HL-60/S4 treated with retinoic acid at 250 ng/mL for 4 days and 3 days (cell line): Measurements from ENCODE around the gene ARHGAP15.

ENCODE experiments used
- in situ Hi-C: fragments of 300-500 bp; cut with MboI; formaldehyde crosslinking; loops from 2 replicates; pipeline ENCODE4 v1.7.0; 2022; ENCODE audit warnings: low sequenced_read_pairs

ARHGAP15 gene

DNA sequence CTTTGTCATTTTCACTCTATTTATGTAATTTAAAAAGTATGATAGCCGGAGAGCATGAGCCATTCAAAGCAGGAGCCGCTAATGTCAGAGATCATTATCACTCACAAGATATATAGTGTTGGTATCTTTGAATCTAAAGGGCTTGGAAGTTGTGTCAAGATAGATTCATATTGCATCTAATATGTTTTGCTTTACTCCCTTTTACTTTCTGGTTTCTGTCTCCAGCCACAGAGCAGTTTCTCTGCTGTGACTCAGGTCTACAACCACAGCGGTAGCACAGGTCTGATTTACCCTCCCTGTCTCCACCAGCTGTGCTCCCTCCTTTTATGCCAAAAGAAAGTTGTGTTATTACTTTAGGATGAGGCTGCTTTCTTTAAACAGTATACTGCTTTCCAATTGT is 424.0 kb downstream of the ARHGAP15 start:
- in situ Hi-C loops, result no loop called here

GRCh38 chr2:143558665-143559064 is 429.4 kb downstream of the ARHGAP15 start:
- in situ Hi-C loops, result no loop called here

DNA sequence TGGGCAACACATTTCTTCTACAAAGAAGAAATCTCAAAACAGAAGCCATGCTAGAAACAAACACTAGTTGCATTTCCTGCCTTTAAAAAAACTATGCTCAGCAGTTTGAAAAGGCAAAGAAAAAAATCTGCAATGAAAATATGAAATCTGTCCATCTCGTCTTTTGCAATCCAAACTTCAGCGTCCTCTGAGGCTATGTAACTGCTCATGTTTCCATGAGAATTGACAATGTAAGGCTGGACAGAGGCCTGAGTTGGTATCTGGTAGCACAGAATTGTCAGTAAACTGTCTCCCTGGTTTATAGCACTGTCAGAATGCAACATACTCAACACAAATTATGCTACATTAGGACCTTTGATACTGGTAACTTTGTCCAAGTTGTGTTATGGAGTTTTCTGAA is 429.9 kb downstream of the ARHGAP15 start:
- in situ Hi-C loops, result no loop called here

GRCh38 chr2:143560724-143561123 is 431.5 kb downstream of the ARHGAP15 start:
- in situ Hi-C loops, result no loop called here

- in situ Hi-C loops, result no loop called here
Observed at GRCh38 chr2:143564419-143564818, 435.2 kb downstream of the ARHGAP15 start.

GRCh38 chr2:143571747-143572146 is 442.5 kb downstream of the ARHGAP15 start:
- in situ Hi-C loops, result no loop called here

- in situ Hi-C loops, result no loop called here
Observed at GRCh38 chr2:143572421-143572820, 443.2 kb downstream of the ARHGAP15 start.

- in situ Hi-C loops, result no loop called here
Observed at GRCh38 chr2:143574069-143574468, 444.9 kb downstream of the ARHGAP15 start.

GRCh38 chr2:143575340-143575739 is 446.1 kb downstream of the ARHGAP15 start:
- in situ Hi-C loops, result no loop called here

DNA sequence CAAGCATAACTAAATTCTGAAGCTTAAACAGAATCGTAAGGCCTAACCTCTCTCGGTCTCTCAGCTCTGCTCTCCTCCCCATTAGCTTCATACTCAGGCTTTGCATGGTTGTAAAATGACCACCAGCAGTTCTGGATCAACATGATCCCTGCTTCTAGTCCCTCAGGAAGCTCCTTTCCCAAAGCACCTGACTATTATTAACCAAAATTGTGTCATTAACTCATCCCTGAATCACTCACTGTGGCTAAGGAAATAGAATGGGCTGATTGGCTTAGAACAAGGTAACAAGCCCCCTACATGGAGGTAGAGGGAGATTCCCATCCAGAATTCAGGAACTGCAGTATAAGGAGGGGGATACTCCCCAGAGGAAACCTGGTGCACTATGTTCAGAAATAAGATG is 448.3 kb downstream of the ARHGAP15 start:
- in situ Hi-C loops, result no loop called here

DNA sequence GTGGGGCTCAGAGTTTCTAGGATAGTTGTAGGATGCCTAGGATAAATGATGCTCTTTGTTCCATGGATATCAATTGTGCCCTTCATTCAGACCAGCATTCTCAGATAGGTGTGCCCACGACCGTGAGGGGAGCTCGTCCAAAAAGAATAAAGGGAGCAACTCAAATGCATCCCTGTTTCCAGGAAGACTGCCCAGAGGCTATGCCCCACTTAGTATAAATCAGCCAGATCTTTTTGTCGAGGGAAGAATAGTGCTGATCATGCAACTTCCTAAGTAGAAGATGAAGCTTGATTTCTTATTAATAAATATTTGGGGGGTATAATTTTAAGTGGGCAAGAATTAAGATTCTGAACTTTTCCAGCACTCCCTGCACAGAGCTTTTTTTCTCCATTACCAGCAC is 450.2 kb downstream of the ARHGAP15 start:
- in situ Hi-C loops, result no loop called here

GRCh38 chr2:143581134-143581533 is 451.9 kb downstream of the ARHGAP15 start:
- in situ Hi-C loops, result no loop called here

DNA sequence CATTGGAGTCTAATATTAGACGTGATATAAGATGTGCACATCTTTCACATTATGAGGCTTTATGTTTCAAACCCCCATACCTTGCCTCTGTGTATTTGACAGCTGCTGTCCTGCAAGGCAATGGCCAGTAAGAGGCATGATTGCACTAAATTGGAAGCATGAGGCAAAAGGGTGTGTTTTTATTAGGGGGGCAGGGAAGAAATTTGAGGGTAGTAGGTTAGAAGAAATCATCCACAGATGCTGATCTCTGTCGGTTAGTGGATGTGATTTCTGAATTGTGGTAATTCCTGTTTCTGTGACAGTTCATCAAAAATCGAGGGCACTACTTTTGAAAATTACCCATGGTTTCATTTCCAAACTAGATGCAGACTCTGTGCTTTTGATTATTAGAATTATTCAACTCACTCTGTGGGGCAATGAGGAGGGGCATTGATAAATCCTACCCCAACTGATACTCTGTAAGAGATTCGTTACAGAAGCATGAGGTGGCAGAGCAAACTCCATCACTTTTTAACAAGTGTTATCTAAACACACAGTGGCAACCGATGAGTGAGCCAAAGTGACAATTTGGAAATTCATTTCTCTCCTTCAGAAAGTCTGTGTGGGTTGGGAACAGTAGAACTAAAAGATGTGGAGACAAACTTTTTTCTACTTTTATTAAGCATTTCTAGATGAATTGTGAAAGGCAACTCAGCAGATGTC is 453.0 kb downstream of the ARHGAP15 start:
- in situ Hi-C loops, result no loop called here

GRCh38 chr2:143584936-143585335 is 455.7 kb downstream of the ARHGAP15 start:
- in situ Hi-C loops, result no loop called here

- in situ Hi-C loops, result no loop called here
Observed at GRCh38 chr2:143586119-143586518, 456.9 kb downstream of the ARHGAP15 start.

GRCh38 chr2:143588746-143589145 is 459.5 kb downstream of the ARHGAP15 start:
- in situ Hi-C loops, result no loop called here

- in situ Hi-C loops, result no loop called here
Observed at GRCh38 chr2:143594161-143594560, 464.9 kb downstream of the ARHGAP15 start.

GRCh38 chr2:143594745-143595144 is 465.5 kb downstream of the ARHGAP15 start:
- in situ Hi-C loops, result no loop called here

DNA sequence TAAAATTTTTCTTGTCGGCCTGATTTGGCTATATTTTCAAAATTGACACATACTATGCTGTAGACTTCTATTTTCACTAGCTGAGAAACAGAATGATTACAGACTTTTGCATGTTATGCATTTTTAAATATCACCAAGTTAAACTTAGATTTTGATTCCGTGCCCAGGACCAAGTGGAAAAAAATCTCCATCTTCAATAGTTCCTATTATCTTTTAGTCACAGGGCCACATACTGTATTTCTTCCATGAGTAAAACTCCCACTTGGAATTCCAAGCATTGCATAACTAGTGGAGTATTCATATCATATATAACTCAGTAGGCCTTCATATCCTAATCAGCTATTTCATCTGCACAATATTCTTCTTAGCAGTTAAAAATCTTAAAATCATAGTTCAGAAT is 470.9 kb downstream of the ARHGAP15 start:
- in situ Hi-C loops, result no loop called here

GRCh38 chr2:143601828-143602227 is 472.6 kb downstream of the ARHGAP15 start:
- in situ Hi-C loops, result no loop called here

- in situ Hi-C loops, result no loop called here
Observed at GRCh38 chr2:143603035-143603655, 473.9 kb downstream of the ARHGAP15 start.

DNA sequence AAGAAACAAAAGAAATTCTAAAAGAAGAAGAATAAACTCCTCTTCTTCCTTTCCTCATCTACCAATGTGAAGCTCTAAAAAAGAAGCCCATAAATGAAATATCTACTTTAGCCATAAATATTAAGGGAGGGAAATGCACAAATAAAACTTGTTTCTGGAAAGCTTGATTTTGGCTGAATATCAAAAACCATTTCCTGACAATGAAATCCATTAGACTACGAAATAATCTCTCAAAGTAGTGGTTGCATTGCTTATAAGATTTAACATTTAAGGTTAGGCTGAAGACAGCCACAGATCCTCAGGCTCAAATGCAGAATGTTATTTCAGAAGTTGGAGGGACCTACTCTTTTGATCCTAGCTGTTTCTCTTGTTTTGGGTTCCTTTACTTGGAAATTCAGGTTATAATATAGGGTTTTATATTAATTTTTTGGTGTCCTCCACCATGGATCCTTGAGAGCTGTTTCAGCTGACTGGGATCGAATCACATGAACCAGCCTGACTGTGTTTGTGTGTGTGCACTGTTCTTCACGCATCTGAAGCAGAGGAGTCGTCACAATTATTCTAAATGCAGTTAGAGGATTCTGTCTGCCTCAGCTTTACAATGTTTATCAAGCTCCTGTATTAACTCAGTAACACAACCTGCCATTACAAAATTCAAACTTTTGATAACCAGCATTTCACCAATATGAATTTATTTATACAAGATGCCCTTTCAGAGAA is 474.8 kb downstream of the ARHGAP15 start:
- in situ Hi-C loops, result no loop called here
